HCT116 (cell line): ENCODE data around the gene PATL2. TPM values are rescaled to one million over a fixed set of nuclear protein-coding genes. Genes with fewer than 3 reads are reported as not detected.

Experiments used
- ATAC-seq: fragments of 200-7000 bp; cut with Tn5 transposase; 2 replicates; pipeline ENCODE4 v1.9.1; 2020; ENCODE audit warnings: mild to moderate bottlenecking, moderate library complexity
- BruUV-seq: library from RNA; stranded (reverse); fragments of 400-500 nt; replicated peaks from 2 replicates; lab custom pipeline; 2021; lab: Mats Ljungman, UMichigan
- CTCF ChIA-PET: fragments of 300-600 bp; sonication (Branson Sonifier 250); formaldehyde crosslinking; loops from one replicate; lab custom pipeline; 2021; ENCODE audit warnings: antibody characterized with exemption; lab: Charles Lee
- POLR2A ChIA-PET: fragments of 300-600, 350-600 bp; sonication (Branson Sonifier 250); formaldehyde crosslinking; loops from one replicate; lab custom pipeline; 2021; ENCODE audit warnings: antibody characterized with exemption; lab: Charles Lee
- RAD21 ChIA-PET, 2 experiments: fragments of 300-600 bp; sonication (Branson Sonifier 250); formaldehyde crosslinking; loops; one replicate each; lab custom pipeline; 2023; ENCODE audit warnings: low total read pairs in 2 of 2; ENCODE audit not compliant: uncharacterized antibody in 2 of 2, unreplicated experiment in 2 of 2, low non-redundant PET in 1 of 2; lab: Charles Lee
- DNase-seq: peaks from one replicate; pipeline ENCODE4 v3.0.0-alpha.2; 2010; ENCODE audit warnings: low read depth, low spot score
- H2AFZ ChIP-seq: fragments of 200-600 bp; shearing (Covaris generic), sonication (generic); 2 replicates; pipeline ENCODE4 v1.6.1; 2017; ENCODE audit warnings: low read depth, mixed run types, mixed read lengths, antibody characterized with exemption, low read length; ENCODE audit not compliant: poor library complexity, severe bottlenecking
- H3K27ac ChIP-seq: 2 replicates; pipeline ENCODE4 v1.5.1; 2012; ENCODE audit warnings: low read depth, low read length
- H3K27me3 ChIP-seq: fragments of 200-600 bp; sonication (generic); 2 replicates; pipeline ENCODE4 v1.6.1; 2016; ENCODE audit warnings: mixed run types, low read length, mixed read lengths; ENCODE audit not compliant: insufficient read depth
- H3K36me3 ChIP-seq, 2 experiments: fragments of 200-500 bp in 1 of 2; fragments of 200-600 bp in 1 of 2; sonication (Bioruptor generic) in 1 of 2; sonication (generic) in 1 of 2; 2 replicates each; pipeline versions ENCODE4 v1.5.1 to v1.6.1; 2014 to 2016; ENCODE audit warnings: low read length in 2 of 2, inconsistent platforms in 1 of 2, mixed read lengths in 1 of 2, mixed run types in 1 of 2; ENCODE audit not compliant: insufficient read depth in 2 of 2, control insufficient read depth in 1 of 2
- H3K4me1 ChIP-seq, 2 experiments: fragments of 200-600 bp in 1 of 2; sonication (generic) in 1 of 2; 2 replicates each; pipeline versions ENCODE4 v1.5.1 to v1.6.1; 2012 to 2017; ENCODE audit warnings: low read length in 2 of 2, inconsistent platforms in 1 of 2, mild to moderate bottlenecking in 1 of 2, mixed read lengths in 1 of 2, mixed run types in 1 of 2, moderate library complexity in 1 of 2; ENCODE audit not compliant: insufficient read depth in 2 of 2, control insufficient read depth in 1 of 2
- H3K4me2 ChIP-seq: fragments of 200-600 bp; sonication (generic); 2 replicates; pipeline ENCODE4 v1.6.1; 2017; ENCODE audit warnings: mixed run types, low read length, mixed read lengths
- H3K4me3 ChIP-seq, 2 experiments: fragments of 200-600 bp in 1 of 2; sonication (generic) in 1 of 2; replicated peaks in 1 of 2; 2 replicates each; pipeline ENCODE4 v1.5.1; 2011 to 2016; ENCODE audit warnings: low read length in 2 of 2, control low read depth in 1 of 2, low read depth in 1 of 2, mild to moderate bottlenecking in 1 of 2, mixed read lengths in 1 of 2, mixed run types in 1 of 2
- H3K79me2 ChIP-seq: fragments of 200-600 bp; sonication (generic); 2 replicates; pipeline ENCODE4 v1.6.1; 2017; ENCODE audit warnings: mild to moderate bottlenecking, mixed run types, low read length, moderate library complexity, mixed read lengths; ENCODE audit not compliant: insufficient read depth
- H3K9ac ChIP-seq: fragments of 200-600 bp; sonication (generic); 2 replicates; pipeline ENCODE4 v1.6.1; 2016; ENCODE audit warnings: low read length, mixed read lengths
- H3K9me2 ChIP-seq: fragments of 200-600 bp; sonication (generic), shearing (Covaris generic); 2 replicates; pipeline ENCODE4 v1.6.1; 2017; ENCODE audit warnings: mixed run types, mild to moderate bottlenecking, moderate library complexity; ENCODE audit not compliant: insufficient read depth
- H3K9me3 ChIP-seq, 2 experiments: fragments of 200-500 bp in 1 of 2; fragments of 200-600 bp in 1 of 2; sonication (Bioruptor generic) in 1 of 2; sonication (generic) in 1 of 2; 2 replicates each; pipeline ENCODE4 v1.6.1; 2014 to 2017; ENCODE audit warnings: low read length in 2 of 2, mixed read lengths in 2 of 2, inconsistent platforms in 1 of 2, low read depth in 1 of 2, mild to moderate bottlenecking in 1 of 2, mixed run types in 1 of 2, moderate library complexity in 1 of 2; ENCODE audit not compliant: control insufficient read depth in 1 of 2, insufficient read depth in 1 of 2
- H4K20me1 ChIP-seq: fragments of 200-600 bp; sonication (generic), shearing (Covaris generic); 2 replicates; pipeline ENCODE4 v1.6.1; 2017; ENCODE audit warnings: mixed run types, mild to moderate bottlenecking, moderate library complexity; ENCODE audit not compliant: insufficient read depth
- ATF3 ChIP-seq: IDR thresholded peaks from 2 replicates; pipeline ENCODE4 v1.6.1; 2012
- CTCF ChIP-seq, 3 experiments: fragments of 200-600 bp in 1 of 3; sonication (generic) in 1 of 3; IDR thresholded peaks in 2 of 3; conservative IDR thresholded peaks in 1 of 3; 2 replicates each; pipeline ENCODE4 v1.5.1; 2012 to 2017; ENCODE audit warnings: low read depth in 2 of 3, low read length in 2 of 3, antibody characterized with exemption in 1 of 3, borderline replicate concordance in 1 of 3, control low read depth in 1 of 3, mild to moderate bottlenecking in 1 of 3, mixed read lengths in 1 of 3, mixed run types in 1 of 3, moderate library complexity in 1 of 3; ENCODE audit not compliant: insufficient read depth in 1 of 3
- EGR1 ChIP-seq: IDR thresholded peaks from 2 replicates; pipeline ENCODE4 v1.6.1; 2012; ENCODE audit warnings: low read depth
- ELF1 ChIP-seq: IDR thresholded peaks from 2 replicates; pipeline ENCODE4 v1.6.1; 2012; ENCODE audit warnings: low read depth, borderline replicate concordance
- EZH2 ChIP-seq: fragments of 200-600 bp; sonication (generic); IDR thresholded peaks from 2 replicates; pipeline ENCODE4 v1.6.1; 2017; ENCODE audit warnings: antibody characterized with exemption, mixed run types
- ZBTB33 ChIP-seq: IDR thresholded peaks from 2 replicates; pipeline ENCODE4 v1.6.1; 2011; ENCODE audit warnings: mild to moderate bottlenecking, low read length, moderate library complexity; ENCODE audit not compliant: insufficient replicate concordance; ENCODE audit errors: extremely low read depth
- ZFX ChIP-seq: fragments of 450-650 bp; IDR thresholded peaks from 2 replicates; pipeline ENCODE4 v1.6.1; 2017
- intact Hi-C: fragments of 100-400 bp; cut with micrococcal nuclease; formaldehyde crosslinking; loops from 2 replicates; pipeline ENCODE4 v1.10.0; 2022
- total RNA-seq: library from RNA; stranded (reverse); gene quantifications from one replicate; pipeline ENCODE4 v1.2.1, GENCODE V29; 2021; ENCODE audit not compliant: unreplicated experiment

Gene PATL2
- total RNA-seq, 1 experiment from 2014 or later, result 1.2 TPM

GRCh38 chr15:44706946-44707636, 4.0 kb downstream of the PATL2 start:
- no TSS peak for BruUV-seq
- no peak overlapping the region for H3K4me3 ChIP-seq
- intact Hi-C loops, result no loop called here
- POLR2A ChIA-PET, result interaction anchor here (0.9 to 1.3 kb wide), 2 partner anchors 20 to 44 kb away, joined by 4 to 8 read pairs; partner anchors contain the start of gene SPG11
- no peak for ATAC-seq
- H3K9me2 ChIP-seq, result no peaks in the 10 kb centered on the region
- H3K79me2 ChIP-seq, result peaks cover 7% of the 10 kb centered on the region
- H3K4me1 ChIP-seq, result peaks cover 3 to 19% of the 10 kb centered on the region in 2 experiments; a peak in 2 of 4 replicates
- RAD21 ChIA-PET, result no interaction called here
- no peaks in the 10 kb centered on the region for H3K36me3 ChIP-seq
- H3K9ac ChIP-seq, result no peak overlapping the region
- CTCF ChIA-PET, result interaction anchor here (3.0 kb wide), 1 partner anchor 44 kb away, joined by 8 read pairs; the partner anchor contains the start of gene SPG11
- no peak overlapping the region for H2AFZ ChIP-seq
- TF ChIP-seq ZBTB33 (no peak), EZH2 (no peak), CTCF (IDR thresholded peaks at IDR 0.05 in 2 of 3, conservative IDR thresholded peaks at IDR 0.05 in 1 of 3; ENCODE audit: borderline replicate concordance in 1 of 3, insufficient read depth in 1 of 3, low read depth in 2 of 3, low read length in 2 of 3) (no peak), EGR1 (no peak), ATF3 (no peak), ELF1 (no peak), ZFX (0 out of 2 replicates have a peak, but pooled peaks have one; percentile 0)
- H3K9me3 ChIP-seq, result no peaks in the 10 kb centered on the region
- H3K27ac ChIP-seq, result no peak overlapping the region
- no peaks in the 10 kb centered on the region for H4K20me1 ChIP-seq
- no peaks in the 10 kb centered on the region for H3K27me3 ChIP-seq
- DNase-seq, result no peak
- H3K4me2 ChIP-seq, result peak overlapping the region; percentile 44
